Neural progenitor cell (in vitro differentiated cells): ENCODE results near the gene CLIC5.

Experiments used
- EZH2 ChIP-seq: fragments of 200-600 bp; sonication (generic); IDR thresholded peaks from 2 replicates; pipeline ENCODE4 v1.6.1; 2017; ENCODE audit warnings: antibody characterized with exemption, mild to moderate bottlenecking, moderate library complexity
- TF ChIP-seq, protein P1 (sequence below): fragments of 200-600 bp; sonication (generic); IDR thresholded peaks from 2 replicates; pipeline ENCODE4 v1.5.1; 2017; ENCODE audit warnings: antibody characterized with exemption, mild to moderate bottlenecking

DNA sequence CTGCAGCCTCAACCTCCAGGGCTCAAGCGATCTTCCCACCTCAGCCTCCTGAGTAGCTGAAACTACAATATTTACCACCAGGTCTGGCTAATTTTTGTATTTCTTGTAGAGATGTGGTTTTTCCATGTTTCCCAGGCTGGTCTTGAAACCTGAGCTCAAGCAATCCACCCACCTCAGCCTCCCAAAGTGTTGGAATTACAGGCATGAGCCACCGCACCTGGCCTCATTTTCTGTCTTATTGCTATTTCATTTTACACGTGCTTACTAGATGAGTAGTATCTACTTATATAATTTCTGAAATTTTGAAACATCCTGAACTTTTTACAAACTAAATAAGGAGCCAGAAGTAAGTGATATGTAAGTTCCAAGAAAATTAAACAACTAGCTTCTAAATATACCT lies 34.6 kb downstream of the CLIC5 start:
- TF ChIP-seq, protein P1, sequence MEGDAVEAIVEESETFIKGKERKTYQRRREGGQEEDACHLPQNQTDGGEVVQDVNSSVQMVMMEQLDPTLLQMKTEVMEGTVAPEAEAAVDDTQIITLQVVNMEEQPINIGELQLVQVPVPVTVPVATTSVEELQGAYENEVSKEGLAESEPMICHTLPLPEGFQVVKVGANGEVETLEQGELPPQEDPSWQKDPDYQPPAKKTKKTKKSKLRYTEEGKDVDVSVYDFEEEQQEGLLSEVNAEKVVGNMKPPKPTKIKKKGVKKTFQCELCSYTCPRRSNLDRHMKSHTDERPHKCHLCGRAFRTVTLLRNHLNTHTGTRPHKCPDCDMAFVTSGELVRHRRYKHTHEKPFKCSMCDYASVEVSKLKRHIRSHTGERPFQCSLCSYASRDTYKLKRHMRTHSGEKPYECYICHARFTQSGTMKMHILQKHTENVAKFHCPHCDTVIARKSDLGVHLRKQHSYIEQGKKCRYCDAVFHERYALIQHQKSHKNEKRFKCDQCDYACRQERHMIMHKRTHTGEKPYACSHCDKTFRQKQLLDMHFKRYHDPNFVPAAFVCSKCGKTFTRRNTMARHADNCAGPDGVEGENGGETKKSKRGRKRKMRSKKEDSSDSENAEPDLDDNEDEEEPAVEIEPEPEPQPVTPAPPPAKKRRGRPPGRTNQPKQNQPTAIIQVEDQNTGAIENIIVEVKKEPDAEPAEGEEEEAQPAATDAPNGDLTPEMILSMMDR: no peak
- TF ChIP-seq EZH2: no peak
